ENCODE data around the gene FBN1. TPM values are rescaled to one million over a fixed set of nuclear protein-coding genes. Genes with fewer than 3 reads are reported as not detected.

The FBN1 gene
- total and polyA plus RNA-seq, 2 of the 13 experiments (the other 11 are each of a cell fraction or from before 2014, with no cell fraction given) = 1.5 to 3.0 TPM

GRCh38 chr15:48622237-48622636 is 23.3 kb downstream of the FBN1 start (continued):
- TF ChIP-seq FUBP1 (CRISPR knock-in tag; IDR thresholded peaks at IDR 0.05; ENCODE audit: borderline replicate concordance) (no peak), ZNF512 (CRISPR knock-in tag; IDR thresholded peaks at IDR 0.05) (no peak), KIAA2018 (CRISPR knock-in tag; IDR thresholded peaks at IDR 0.05; ENCODE audit: borderline replicate concordance) (no peak), ZNF577 (CRISPR knock-in tag; IDR thresholded peaks at IDR 0.05; ENCODE audit: borderline replicate concordance, low read depth) (no peak), ZBTB39 (CRISPR knock-in tag; IDR thresholded peaks at IDR 0.05) (no peak), ZSCAN22 (CRISPR knock-in tag; IDR thresholded peaks at IDR 0.05) (no peak), BCL6 (CRISPR knock-in tag; IDR thresholded peaks at IDR 0.05) (no peak), ATF2 (CRISPR knock-in tag; IDR thresholded peaks at IDR 0.05) (no peak), ESRRA (CRISPR knock-in tag; IDR thresholded peaks at IDR 0.05; ENCODE audit: low read depth) (no peak)
